CD4-positive, alpha-beta T cell treated with Interleukin-4 for 4 hours (primary cell): ENCODE results near the gene H3-3A.

ENCODE experiments used
- DNase-seq: peaks from one replicate; pipeline ENCODE4 v3.0.0-alpha.2; 2020

The H3-3A gene

DNA sequence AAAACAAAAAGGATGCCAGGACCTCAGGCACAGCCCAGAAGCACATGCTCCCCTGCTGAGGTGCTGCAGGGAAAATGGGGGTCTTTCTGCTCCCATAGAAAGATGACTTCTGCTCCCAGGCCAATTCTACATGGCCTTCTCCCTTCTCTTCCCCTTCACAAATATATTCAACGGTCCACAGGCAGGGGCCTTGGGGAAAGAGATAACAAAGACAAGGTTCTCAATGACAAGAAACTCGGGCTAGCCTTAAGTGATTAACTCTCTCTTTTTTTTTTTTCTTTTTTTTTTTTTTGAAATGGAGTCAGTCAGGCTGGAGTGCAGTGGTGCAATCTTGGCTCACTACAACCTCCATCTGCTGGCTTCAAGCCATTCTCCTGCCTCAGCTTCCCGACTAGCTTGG, 54.2 kb downstream of the H3-3A start:
- DNase-seq: no peak

DNA sequence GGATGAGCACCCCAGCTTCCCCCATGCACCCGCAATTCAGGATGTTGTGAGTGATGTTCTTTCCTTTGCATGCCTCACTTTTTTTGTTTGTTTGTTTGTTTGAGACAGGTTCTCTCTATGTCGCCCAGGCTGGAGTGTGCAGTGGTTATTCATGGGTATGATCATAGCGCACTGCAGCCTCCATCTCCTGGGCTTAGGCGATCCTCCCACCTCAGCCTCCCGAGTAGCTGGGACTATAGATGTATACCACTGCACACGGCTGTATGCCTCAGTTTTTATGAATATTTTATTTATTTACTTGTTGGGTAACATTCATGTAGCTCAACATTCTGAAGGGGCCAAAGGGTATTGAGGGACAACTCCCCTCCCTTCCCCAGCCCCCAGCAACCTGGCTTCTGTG, 54.8 kb downstream of the H3-3A start:
- no peak for DNase-seq

DNA sequence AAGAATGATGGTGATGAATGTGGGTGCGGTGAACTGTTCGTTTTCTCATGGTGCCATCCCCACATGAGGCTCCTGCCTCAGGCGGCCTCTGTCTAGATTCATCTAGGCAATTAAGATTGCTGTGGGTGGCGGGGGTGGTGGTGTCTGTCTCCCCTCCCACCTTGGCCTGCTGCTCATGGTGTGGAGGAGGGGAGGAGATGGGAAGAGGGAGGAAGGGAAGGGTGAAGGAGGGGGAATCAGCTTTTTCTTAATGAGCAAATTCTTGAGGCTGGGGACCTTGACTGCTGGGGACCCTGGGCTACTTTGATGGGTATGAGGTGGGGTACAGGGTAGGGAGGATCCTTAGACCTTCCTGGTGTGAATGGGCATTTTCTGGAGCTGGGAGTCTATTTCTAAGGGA, 55.8 kb downstream of the H3-3A start:
- DNase-seq: no peak

GRCh38 chr1:226119169-226119568, 56.7 kb downstream of the H3-3A start:
- DNase-seq: no peak

DNA sequence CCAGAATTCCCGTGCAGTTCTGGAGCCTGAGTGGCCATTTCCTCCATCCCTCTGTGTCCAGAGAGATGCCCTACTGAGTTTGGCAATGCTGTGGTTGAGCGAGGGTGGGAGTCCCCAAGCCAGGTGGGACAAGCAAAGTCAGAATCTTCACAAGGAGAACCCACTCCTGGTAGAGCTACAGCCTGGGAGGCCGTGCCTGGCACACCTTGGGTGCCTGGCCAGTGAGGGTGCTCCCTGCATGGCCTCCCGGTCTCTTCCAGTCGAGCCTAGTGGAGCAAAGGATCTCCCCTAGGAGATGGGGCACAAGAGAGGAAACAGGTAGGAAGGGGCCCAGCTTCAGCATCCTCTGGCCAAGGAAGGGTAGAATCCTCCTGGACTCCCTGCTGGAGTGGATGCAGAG, 57.9 kb downstream of the H3-3A start:
- no peak for DNase-seq

DNA sequence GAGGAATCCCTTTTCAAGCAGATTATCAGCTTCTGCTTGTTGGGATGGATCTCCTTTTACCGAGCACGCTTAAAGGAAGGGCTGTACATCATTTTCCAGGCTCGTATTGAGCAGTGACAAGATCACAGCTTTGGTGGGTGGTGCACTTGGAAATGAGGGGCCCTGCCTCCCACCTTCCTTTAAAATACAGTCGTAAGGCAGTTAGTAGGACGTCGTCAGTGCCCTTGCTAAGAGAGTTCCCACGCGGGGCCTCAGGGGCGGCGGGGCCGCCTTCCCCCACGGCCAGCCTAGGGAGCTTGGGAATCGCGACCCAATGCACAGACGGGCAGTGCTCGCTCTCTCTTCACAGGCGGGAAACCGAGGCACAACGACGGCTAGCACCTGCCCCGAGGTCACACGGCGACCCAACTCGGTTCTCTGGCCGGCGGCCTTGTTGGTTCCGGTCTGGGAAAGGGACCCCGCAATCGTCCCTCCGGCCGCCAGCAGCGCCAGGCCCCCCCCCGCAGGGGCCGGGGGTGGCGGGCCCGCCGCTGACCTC, 58.6 kb downstream of the H3-3A start:
- DNase-seq: no peak
